GM10248 (cell line): ENCODE results near the gene INSRR.

ENCODE experiments used
- CTCF ChIA-PET: fragments of 300-600 bp; sonication (Branson Sonifier 250); formaldehyde crosslinking; extraction: SDS; loops from one replicate; lab custom pipeline; 2021; ENCODE audit warnings: antibody characterized with exemption; lab: Yijun Ruan, JAX
- POLR2A ChIA-PET: fragments of 350-650 bp; sonication (Branson Sonifier 250); formaldehyde crosslinking; extraction: SDS; loops from one replicate; lab custom pipeline; 2020; ENCODE audit warnings: antibody characterized with exemption; lab: Yijun Ruan, JAX
- DNase-seq: peaks from one replicate; pipeline ENCODE4 v3.0.0; 2012; ENCODE audit errors: extremely low spot score
- TF ChIP-seq, protein P1 (sequence below): IDR thresholded peaks from 2 replicates; pipeline ENCODE4 v1.5.1; 2012; ENCODE audit warnings: mild to moderate bottlenecking, low read depth; ENCODE audit errors: extremely low read depth, missing control alignments, control extremely low read depth

Gene INSRR

DNA sequence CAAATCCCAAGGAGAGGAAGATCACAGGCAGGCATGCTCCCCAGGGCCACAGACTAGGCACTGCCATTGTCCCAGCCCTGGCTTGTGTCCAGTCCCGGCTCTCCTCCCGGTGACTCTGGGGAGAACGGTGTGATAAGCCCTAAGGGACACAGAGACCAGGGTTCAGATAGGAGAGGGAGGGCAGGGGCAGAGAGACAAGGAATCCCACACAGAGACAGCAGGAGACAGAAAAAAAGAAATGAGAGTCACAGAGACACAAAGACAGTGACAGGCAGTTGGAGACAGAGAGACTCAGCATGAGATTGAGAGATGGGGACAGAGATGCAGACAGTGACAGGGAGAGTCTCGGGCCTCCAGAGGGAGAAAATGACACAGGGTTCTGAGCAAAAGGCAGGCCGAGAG, 361 bp downstream of the INSRR start:
- no peak for DNase-seq
- ChIA-PET CTCF (interaction anchor here (0.7 to 8.8 kb wide), 25 partner anchors 12 to 234 kb away, joined by 3 to 163 read pairs (median 9); partner anchors contain the start of genes CRABP2, ISG20L2, METTL25B and PEAR1), POLR2A (no interaction called here)
- TF ChIP-seq, protein P1, sequence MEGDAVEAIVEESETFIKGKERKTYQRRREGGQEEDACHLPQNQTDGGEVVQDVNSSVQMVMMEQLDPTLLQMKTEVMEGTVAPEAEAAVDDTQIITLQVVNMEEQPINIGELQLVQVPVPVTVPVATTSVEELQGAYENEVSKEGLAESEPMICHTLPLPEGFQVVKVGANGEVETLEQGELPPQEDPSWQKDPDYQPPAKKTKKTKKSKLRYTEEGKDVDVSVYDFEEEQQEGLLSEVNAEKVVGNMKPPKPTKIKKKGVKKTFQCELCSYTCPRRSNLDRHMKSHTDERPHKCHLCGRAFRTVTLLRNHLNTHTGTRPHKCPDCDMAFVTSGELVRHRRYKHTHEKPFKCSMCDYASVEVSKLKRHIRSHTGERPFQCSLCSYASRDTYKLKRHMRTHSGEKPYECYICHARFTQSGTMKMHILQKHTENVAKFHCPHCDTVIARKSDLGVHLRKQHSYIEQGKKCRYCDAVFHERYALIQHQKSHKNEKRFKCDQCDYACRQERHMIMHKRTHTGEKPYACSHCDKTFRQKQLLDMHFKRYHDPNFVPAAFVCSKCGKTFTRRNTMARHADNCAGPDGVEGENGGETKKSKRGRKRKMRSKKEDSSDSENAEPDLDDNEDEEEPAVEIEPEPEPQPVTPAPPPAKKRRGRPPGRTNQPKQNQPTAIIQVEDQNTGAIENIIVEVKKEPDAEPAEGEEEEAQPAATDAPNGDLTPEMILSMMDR: no peak

DNA sequence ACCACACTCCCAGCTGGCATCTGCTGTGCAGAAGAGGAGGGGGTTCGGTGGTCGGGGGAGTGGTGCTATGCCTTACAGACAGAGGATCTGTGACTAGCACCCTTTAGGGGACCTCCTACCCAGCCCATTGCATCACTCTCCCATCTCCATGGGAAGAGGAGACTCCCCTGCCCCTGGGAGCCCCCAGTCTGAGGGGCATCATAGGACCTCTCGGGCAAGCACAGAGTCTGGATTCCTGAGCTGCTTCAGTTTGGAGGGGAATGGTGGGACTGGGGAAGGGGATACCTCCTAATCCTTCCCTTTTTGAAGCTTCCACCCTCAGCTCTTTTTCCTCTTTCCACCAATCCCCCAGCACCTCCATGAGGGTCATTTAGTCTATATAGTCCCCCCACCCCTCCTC, 1.4 kb downstream of the INSRR start:
- ChIA-PET POLR2A (no interaction called here), CTCF (interaction anchor here (0.7 to 8.8 kb wide), 10 partner anchors 11 to 233 kb away, joined by 3 to 163 read pairs (median 8); partner anchors contain the start of genes ISG20L2 and METTL25B)
- TF ChIP-seq, protein P1: no peak
- DNase-seq: no peak

DNA sequence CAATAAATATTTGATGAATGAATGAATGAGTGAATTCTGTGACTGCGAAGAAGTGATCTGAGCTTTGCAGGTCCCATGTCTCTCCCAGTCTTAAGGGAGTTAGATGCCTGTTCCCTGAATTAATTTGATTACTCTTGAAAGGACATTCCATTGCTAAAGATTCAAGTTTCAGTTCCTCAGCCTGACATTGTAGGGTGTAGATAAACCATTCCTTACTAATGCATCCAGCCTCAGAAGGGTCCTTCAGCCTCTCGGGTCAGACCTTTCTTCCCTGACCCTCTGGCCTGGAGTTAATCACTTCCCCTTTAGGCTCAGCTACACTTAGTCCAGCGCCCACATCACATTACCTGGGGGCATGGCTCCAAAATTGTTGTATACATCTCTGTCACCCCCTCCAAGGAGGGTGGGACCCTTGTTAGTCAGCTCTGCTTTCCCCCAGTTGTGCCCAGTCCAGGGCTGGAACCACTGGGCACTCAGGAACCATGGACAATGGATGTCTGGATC, 2.6 kb downstream of the INSRR start:
- DNase-seq: no peak
- TF ChIP-seq, protein P1: no peak
- ChIA-PET CTCF (interaction anchor here (0.9 to 8.8 kb wide), 11 partner anchors 8 to 197 kb away, joined by 3 to 149 read pairs (median 5); no protein-coding TSS in a partner anchor), POLR2A (no interaction called here)

DNA sequence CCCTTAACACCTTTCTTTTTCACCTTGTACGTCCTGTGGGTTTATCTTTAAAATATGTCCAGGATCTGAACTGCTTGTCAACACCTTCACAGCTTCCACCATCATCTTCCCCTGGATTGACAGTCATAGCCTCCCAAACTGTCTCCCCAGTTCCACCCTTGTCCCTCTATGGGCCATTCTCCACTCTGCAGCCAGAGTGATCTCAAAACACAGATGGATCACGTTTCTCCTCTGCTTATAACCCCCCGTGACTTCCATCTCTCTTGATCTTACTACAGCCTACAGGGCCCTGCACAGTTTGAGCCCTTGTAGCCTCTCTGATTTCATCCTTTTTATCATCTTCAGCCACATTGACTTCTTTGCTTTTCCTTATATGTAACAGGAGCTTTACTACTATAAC, 4.3 kb downstream of the INSRR start:
- CTCF ChIA-PET: interaction anchor here (0.7 to 3.8 kb wide), 5 partner anchors 16 to 236 kb away, joined by 3 to 27 read pairs (median 5); no protein-coding TSS in a partner anchor
- no peak for DNase-seq
- TF ChIP-seq, protein P1: no peak
- POLR2A ChIA-PET: no interaction called here

DNA sequence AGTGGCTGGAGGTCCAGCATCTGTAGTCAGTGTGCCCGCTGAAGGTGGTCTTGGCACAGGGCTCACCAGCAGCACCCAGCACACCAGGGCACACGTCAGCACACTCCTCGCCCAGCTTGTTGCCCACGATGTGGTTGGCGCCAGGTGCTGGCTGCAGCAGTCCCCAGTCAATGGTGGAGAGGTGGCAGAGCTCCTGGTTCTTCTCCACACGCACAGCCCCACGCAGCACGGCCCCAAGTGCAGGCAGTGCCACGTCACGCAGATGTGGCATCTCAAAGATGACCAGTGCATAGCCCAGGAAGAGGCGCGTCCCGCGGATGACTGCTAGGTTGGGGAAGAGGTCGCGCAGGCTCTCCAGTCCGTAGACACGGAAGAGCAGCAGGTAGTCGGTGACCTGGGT, 5.2 kb downstream of the INSRR start:
- no peak for DNase-seq

DNA sequence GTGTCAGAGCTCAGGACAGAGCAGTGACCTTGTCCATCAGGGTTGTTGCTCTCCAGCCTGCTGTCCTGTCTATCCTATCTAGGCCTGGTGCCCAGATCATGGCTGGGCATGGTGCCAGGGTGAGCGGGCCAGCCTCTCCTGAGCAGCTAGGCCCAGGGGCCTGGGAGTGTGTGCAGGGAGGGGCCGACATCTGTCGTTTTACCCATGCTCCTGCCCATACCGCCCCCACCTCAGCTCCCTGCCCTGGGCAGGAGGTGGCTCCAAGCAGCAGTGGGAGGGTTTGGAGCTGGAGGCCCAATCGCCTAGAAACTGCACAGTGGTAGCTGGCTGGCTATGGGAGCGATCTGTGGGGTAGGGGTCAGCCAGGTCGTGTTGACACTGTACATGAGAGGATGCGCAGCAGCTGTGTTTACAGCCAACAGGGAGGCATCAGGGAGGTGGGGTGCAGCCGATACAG, 6.5 kb downstream of the INSRR start:
- ChIA-PET CTCF (interaction anchor here (1.7 to 4.2 kb wide), 3 partner anchors 8 to 127 kb away, joined by 7 to 29 read pairs (median 27); partner anchors contain the start of gene NTRK1), POLR2A (no interaction called here)
- TF ChIP-seq, protein P1: no peak
- DNase-seq: no peak

More for the DNA sequence above, 5.2 kb downstream of the INSRR start:
- POLR2A ChIA-PET: no interaction called here
- TF ChIP-seq, protein P1: no peak
- CTCF ChIA-PET: interaction anchor here (1.2 to 3.8 kb wide), 3 partner anchors 10 to 128 kb away, joined by 3 to 27 read pairs (median 7); no protein-coding TSS in a partner anchor
